Trophoblast cell (in vitro differentiated cells and primary cell): ENCODE results near the gene STX2.
"Not testable (repeated sequence)": the region's sequence is repeated elsewhere in the genome, so short reads cannot be mapped to it uniquely, and the experiment has no call there.

Source experiments
- DNase-seq, 2 donors: peaks; one replicate each; pipeline ENCODE4 v3.0.0-alpha.2; 2016
- H2AFZ ChIP-seq: 2 replicates; pipeline ENCODE4 v1.6.1; 2013; ENCODE audit warnings: low read length, moderate library complexity, mild to moderate bottlenecking; ENCODE audit not compliant: insufficient read depth, poor library complexity
- H2AK5ac ChIP-seq: 2 replicates; pipeline ENCODE4 v1.6.1; 2013; ENCODE audit warnings: mild to moderate bottlenecking, low read length
- H2BK120ac ChIP-seq: 2 replicates; pipeline ENCODE4 v1.6.1; 2013; ENCODE audit warnings: low read length, mild to moderate bottlenecking, moderate library complexity; ENCODE audit not compliant: insufficient read depth, poor library complexity
- H2BK12ac ChIP-seq: 2 replicates; pipeline ENCODE4 v1.6.1; 2013; ENCODE audit warnings: mild to moderate bottlenecking, low read length, moderate library complexity
- H2BK5ac ChIP-seq: 2 replicates; pipeline ENCODE4 v1.6.1; 2013; ENCODE audit warnings: low read length, low read depth, moderate library complexity, mild to moderate bottlenecking; ENCODE audit not compliant: poor library complexity
- H3K14ac ChIP-seq: 2 replicates; pipeline ENCODE4 v1.6.1; 2013; ENCODE audit warnings: mild to moderate bottlenecking, low read length
- H3K18ac ChIP-seq: 2 replicates; pipeline ENCODE4 v1.6.1; 2013; ENCODE audit warnings: mild to moderate bottlenecking, low read length
- H3K23ac ChIP-seq: 2 replicates; pipeline ENCODE4 v1.6.1; 2013; ENCODE audit warnings: low read length
- H3K27ac ChIP-seq: 2 replicates; pipeline ENCODE4 v1.5.1; 2013; ENCODE audit warnings: low read depth, mild to moderate bottlenecking, inconsistent platforms, low read length, moderate library complexity
- H3K27me3 ChIP-seq: 2 replicates; pipeline ENCODE4 v1.6.1; 2013; ENCODE audit warnings: inconsistent platforms, mild to moderate bottlenecking, low read length, moderate library complexity; ENCODE audit not compliant: insufficient read depth
- H3K36me3 ChIP-seq, 2 experiments: 1 replicate in 1 of 2; 2 replicates in 1 of 2; pipeline ENCODE4 v1.6.1; 2013; ENCODE audit warnings: low read length in 2 of 2, mild to moderate bottlenecking in 2 of 2, moderate library complexity in 1 of 2; ENCODE audit not compliant: insufficient read depth in 2 of 2, control insufficient read depth in 1 of 2
- H3K4ac ChIP-seq: 2 replicates; pipeline ENCODE4 v1.6.1; 2013; ENCODE audit warnings: low read depth, mild to moderate bottlenecking, low read length, moderate library complexity
- H3K4me1 ChIP-seq, 2 experiments: 1 replicate in 1 of 2; 2 replicates in 1 of 2; pipeline ENCODE4 v1.6.1; 2013; ENCODE audit warnings: low read length in 2 of 2, mild to moderate bottlenecking in 2 of 2, moderate library complexity in 1 of 2; ENCODE audit not compliant: insufficient read depth in 2 of 2, control insufficient read depth in 1 of 2
- H3K4me2 ChIP-seq: 2 replicates; pipeline ENCODE4 v1.6.1; 2013; ENCODE audit warnings: inconsistent platforms, mild to moderate bottlenecking, low read length, moderate library complexity
- H3K4me3 ChIP-seq: 2 replicates; pipeline ENCODE4 v1.5.1; 2013; ENCODE audit warnings: mild to moderate bottlenecking, low read depth, low read length, inconsistent platforms
- H3K79me1 ChIP-seq: one replicate; pipeline ENCODE4 v1.6.1; 2013; ENCODE audit warnings: low read length
- H3K79me2 ChIP-seq: 2 replicates; pipeline ENCODE4 v1.6.1; 2013; ENCODE audit warnings: low read length, mild to moderate bottlenecking; ENCODE audit not compliant: control insufficient read depth, insufficient read depth, poor library complexity
- H3K9ac ChIP-seq: 2 replicates; pipeline ENCODE4 v1.6.1; 2013; ENCODE audit warnings: mild to moderate bottlenecking, low read length
- H3K9me3 ChIP-seq: 2 replicates; pipeline ENCODE4 v1.6.1; 2013; ENCODE audit warnings: low read depth, mild to moderate bottlenecking, control low read depth, inconsistent platforms, low read length; ENCODE audit not compliant: insufficient read depth
- H4K12ac ChIP-seq: 2 replicates; pipeline ENCODE4 v1.6.1; 2013; ENCODE audit warnings: low read depth, mild to moderate bottlenecking, low read length, moderate library complexity
- H4K8ac ChIP-seq: 2 replicates; pipeline ENCODE4 v1.6.1; 2013; ENCODE audit warnings: low read depth, mild to moderate bottlenecking, low read length, moderate library complexity
- H4K91ac ChIP-seq: one replicate; pipeline ENCODE4 v1.6.1; 2013; ENCODE audit warnings: low read depth, mild to moderate bottlenecking, low read length, moderate library complexity
- whole genome bisulfite sequencing: extraction: QIAGEN DNeasy Blood & Tissue Kit; methylation state at CpG from one replicate; pipeline ENCODE4 v1.1.7; 2013; ENCODE audit warnings: missing lambda C conversion rate; ENCODE audit not compliant: insufficient read length, insufficient coverage; ENCODE audit errors: extremely low coverage; 5-methylcytosine and 5-hydroxymethylcytosine counted together

STX2 gene

GRCh38 chr12:130752037-130752436, 87.0 kb downstream of the STX2 start:
- not testable (repeated sequence) for H3K4me2 ChIP-seq, H3K14ac ChIP-seq, H3K27me3 ChIP-seq, H3K23ac ChIP-seq, H4K8ac ChIP-seq, H3K27ac ChIP-seq, H3K4me3 ChIP-seq, H3K9me3 ChIP-seq, H3K4me1 ChIP-seq, H2BK5ac ChIP-seq, H3K18ac ChIP-seq, H3K9ac ChIP-seq, H3K79me2 ChIP-seq, H3K79me1 ChIP-seq, H2AFZ ChIP-seq, DNase-seq, H4K91ac ChIP-seq, H4K12ac ChIP-seq, H3K4ac ChIP-seq, H3K36me3 ChIP-seq, H2BK12ac ChIP-seq, H2BK120ac ChIP-seq, H2AK5ac ChIP-seq
- WGBS = no CpG with 5 or more reads among the region's 11 CpGs

GRCh38 chr12:130748786-130749185, 90.3 kb downstream of the STX2 start:
- Histone ChIP-seq H3K4me1 (no peaks in the 10 kb centered on the region), H2BK5ac (no peak overlapping the region), H4K8ac (no peak overlapping the region), H4K12ac (no peak overlapping the region), H3K4ac (no peak overlapping the region), H2AK5ac (no peak overlapping the region), H3K18ac (no peak overlapping the region), H3K79me1 (no peaks in the 10 kb centered on the region), H3K27me3 (no peaks in the 10 kb centered on the region), H3K14ac (no peak overlapping the region), H3K9ac (no peak overlapping the region), H3K36me3 (no peaks in the 10 kb centered on the region), H3K23ac (no peak overlapping the region), H3K4me3 (no peak overlapping the region), H2BK12ac (no peak overlapping the region), H3K4me2 (no peak overlapping the region), H2AFZ (no peak overlapping the region), H3K79me2 (no peaks in the 10 kb centered on the region), H3K27ac (no peak overlapping the region), H3K9me3 (no peaks in the 10 kb centered on the region), H2BK120ac (no peak overlapping the region), H4K91ac (no peak overlapping the region)
- no peak for DNase-seq
- no CpG with 5 or more reads among the region's 10 CpGs for WGBS

- H3K27ac ChIP-seq = no peak overlapping the region
- no peak overlapping the region for H3K4me3 ChIP-seq
- no peak overlapping the region for H3K9ac ChIP-seq
- no peak overlapping the region for H2AFZ ChIP-seq
- no peak overlapping the region for H2AK5ac ChIP-seq
- no peak overlapping the region for H4K8ac ChIP-seq
- DNase-seq = peak; percentile 43 to 73
- no CpG with 5 or more reads among the region's 13 CpGs for WGBS
- no peaks in the 10 kb centered on the region for H3K27me3 ChIP-seq
- no peak overlapping the region for H2BK5ac ChIP-seq
- no peak overlapping the region for H2BK120ac ChIP-seq
- no peaks in the 10 kb centered on the region for H3K4me1 ChIP-seq
- H3K4me2 ChIP-seq = no peak overlapping the region
- H3K18ac ChIP-seq = no peak overlapping the region
- H2BK12ac ChIP-seq = no peak overlapping the region
- H3K23ac ChIP-seq = no peak overlapping the region
- H3K36me3 ChIP-seq = no peaks in the 10 kb centered on the region
- H3K79me2 ChIP-seq = no peaks in the 10 kb centered on the region
- H3K4ac ChIP-seq = no peak overlapping the region
- no peak overlapping the region for H3K14ac ChIP-seq
- no peaks in the 10 kb centered on the region for H3K79me1 ChIP-seq
- no peaks in the 10 kb centered on the region for H3K9me3 ChIP-seq
- no peak overlapping the region for H4K91ac ChIP-seq
- no peak overlapping the region for H4K12ac ChIP-seq
Observed at GRCh38 chr12:130747867-130748740, 90.9 kb downstream of the STX2 start.

GRCh38 chr12:130746546-130746945, 92.5 kb downstream of the STX2 start:
- H3K79me2 ChIP-seq = no peaks in the 10 kb centered on the region
- no peak overlapping the region for H3K18ac ChIP-seq
- no peaks in the 10 kb centered on the region for H3K36me3 ChIP-seq
- H3K23ac ChIP-seq = no peak overlapping the region
- H2BK120ac ChIP-seq = no peak overlapping the region
- H2AK5ac ChIP-seq = no peak overlapping the region
- H4K8ac ChIP-seq = no peak overlapping the region
- no peak overlapping the region for H3K4me3 ChIP-seq
- no peak overlapping the region for H3K4ac ChIP-seq
- H2BK12ac ChIP-seq = no peak overlapping the region
- H3K9me3 ChIP-seq = no peaks in the 10 kb centered on the region
- H2BK5ac ChIP-seq = no peak overlapping the region
- DNase-seq = no peak
- H3K27ac ChIP-seq = no peak overlapping the region
- no peak overlapping the region for H2AFZ ChIP-seq
- no peak overlapping the region for H4K12ac ChIP-seq
- no CpG with 5 or more reads among the region's 9 CpGs for WGBS
- no peaks in the 10 kb centered on the region for H3K79me1 ChIP-seq
- H3K4me2 ChIP-seq = no peak overlapping the region
- no peak overlapping the region for H3K9ac ChIP-seq
- H3K4me1 ChIP-seq = no peaks in the 10 kb centered on the region
- H3K27me3 ChIP-seq = no peaks in the 10 kb centered on the region
- H3K14ac ChIP-seq = no peak overlapping the region
- H4K91ac ChIP-seq = no peak overlapping the region
